HL-60 (cell line): ENCODE data around the gene NEU4.

Experiments
- REST ChIP-seq: IDR thresholded peaks from 2 replicates; pipeline ENCODE4 v1.6.1; 2012; ENCODE audit warnings: low read depth; ENCODE audit not compliant: insufficient replicate concordance
- TF ChIP-seq, protein P1 (sequence below): IDR thresholded peaks from one replicate; pipeline ENCODE4 v1.5.1; 2011; ENCODE audit warnings: low read length, control low read depth, inconsistent platforms; ENCODE audit not compliant: insufficient read depth

DNA sequence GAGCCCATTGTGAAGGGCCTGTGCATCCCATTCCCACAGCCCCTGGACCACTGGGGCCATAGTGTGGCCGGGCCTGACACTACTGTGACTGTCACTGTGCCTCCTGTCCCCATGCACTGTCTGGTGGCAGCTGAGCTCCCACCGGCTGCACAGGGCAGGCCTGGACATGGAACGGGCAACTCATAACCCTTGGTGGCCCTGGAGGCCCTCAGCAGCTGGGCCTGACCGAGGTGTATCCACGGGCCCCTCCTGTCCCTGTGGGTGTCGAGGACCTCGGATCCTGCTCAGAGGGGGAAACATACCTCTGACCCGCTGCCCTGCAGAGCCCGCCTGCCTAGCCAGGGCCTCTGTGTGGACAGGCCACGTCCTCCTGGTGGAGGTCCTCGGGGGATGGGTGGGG lies 40.1 kb upstream of the NEU4 start:
- TF ChIP-seq, protein P1, sequence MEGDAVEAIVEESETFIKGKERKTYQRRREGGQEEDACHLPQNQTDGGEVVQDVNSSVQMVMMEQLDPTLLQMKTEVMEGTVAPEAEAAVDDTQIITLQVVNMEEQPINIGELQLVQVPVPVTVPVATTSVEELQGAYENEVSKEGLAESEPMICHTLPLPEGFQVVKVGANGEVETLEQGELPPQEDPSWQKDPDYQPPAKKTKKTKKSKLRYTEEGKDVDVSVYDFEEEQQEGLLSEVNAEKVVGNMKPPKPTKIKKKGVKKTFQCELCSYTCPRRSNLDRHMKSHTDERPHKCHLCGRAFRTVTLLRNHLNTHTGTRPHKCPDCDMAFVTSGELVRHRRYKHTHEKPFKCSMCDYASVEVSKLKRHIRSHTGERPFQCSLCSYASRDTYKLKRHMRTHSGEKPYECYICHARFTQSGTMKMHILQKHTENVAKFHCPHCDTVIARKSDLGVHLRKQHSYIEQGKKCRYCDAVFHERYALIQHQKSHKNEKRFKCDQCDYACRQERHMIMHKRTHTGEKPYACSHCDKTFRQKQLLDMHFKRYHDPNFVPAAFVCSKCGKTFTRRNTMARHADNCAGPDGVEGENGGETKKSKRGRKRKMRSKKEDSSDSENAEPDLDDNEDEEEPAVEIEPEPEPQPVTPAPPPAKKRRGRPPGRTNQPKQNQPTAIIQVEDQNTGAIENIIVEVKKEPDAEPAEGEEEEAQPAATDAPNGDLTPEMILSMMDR = no peak
- no peak for TF ChIP-seq REST
